Dermis lymphatic vessel endothelial cell (primary cell): ENCODE measurements around the gene RPS27. TPM values are rescaled to one million over a fixed set of nuclear protein-coding genes. Genes with fewer than 3 reads are reported as not detected.

Source experiments
- total RNA-seq: library from RNA; depleted of rRNA; stranded (reverse); fragments of >200 nt; gene quantifications from 2 replicates; pipeline ENCODE4 v1.2.1, GENCODE V29; 2014

RPS27 gene
- 1,857 and 2,280 TPM in 2 replicates for total RNA-seq

GRCh38 chr1:153990468-153991150, at the start of gene RPS27:
Gene RPS27 (plus strand): TSS chr1:153990762. CDS start chr1:153990797, 35 bp downstream.

GRCh38 chr1:153946622-153947241, 43.8 kb upstream of the RPS27 start, which contains the start of gene DENND4B:
Gene DENND4B (minus strand): TSS chr1:153946718. CDS start chr1:153944374, 2,344 bp downstream.

DNA sequence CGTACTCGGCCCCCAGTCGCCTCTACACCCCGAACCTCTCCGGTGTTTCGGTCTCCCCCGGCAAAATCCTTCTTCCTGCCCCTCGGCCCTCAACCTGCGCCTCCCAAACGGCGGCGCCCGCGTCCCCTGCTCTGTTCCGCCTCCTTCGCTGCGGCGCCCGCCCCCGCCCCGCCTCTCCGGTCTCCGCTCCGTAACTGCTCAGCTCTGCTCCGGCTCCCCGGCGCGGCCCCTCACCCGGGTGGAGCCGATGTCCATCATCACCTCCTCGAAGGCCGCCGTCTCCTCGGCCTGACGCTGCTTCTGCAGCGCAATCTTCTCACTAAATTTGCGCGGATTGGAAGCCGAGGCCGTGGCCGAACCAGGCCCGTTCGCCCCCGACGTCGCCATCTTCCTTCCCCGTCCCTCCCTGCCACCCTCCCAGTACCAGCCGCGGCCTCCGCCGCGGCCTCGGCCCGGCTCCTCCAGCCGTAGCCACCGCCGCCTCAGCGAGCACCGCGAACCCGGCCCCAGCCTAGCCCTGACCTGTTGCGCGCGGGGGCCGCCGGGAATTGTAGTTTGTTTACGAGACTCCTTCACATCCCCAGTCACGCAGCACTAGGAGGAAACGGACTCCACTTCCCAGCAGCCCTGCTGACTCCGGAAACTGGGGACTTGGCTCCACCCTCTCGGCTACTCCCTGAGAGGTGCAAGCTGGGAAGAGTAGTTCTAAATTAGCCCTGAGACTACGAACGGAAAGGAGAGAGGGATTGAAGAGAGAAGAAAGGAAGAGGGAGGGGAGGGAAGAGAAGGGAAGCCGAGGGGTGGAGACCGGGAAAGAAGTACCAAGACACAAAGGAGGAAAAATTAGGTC, 32.2 kb upstream of the RPS27 start, which contains the start of gene CRTC2:
Gene CRTC2, minus strand, starts transcription at position 502 of the 850 bp plus-strand sequence. Its CDS starts 115 bp downstream, at position 387.

GRCh38 chr1:153963030-153963849, 27.3 kb upstream of the RPS27 start, which contains the start of gene SLC39A1:
Gene SLC39A1 (minus strand): TSS chr1:153963537. CDS start chr1:153962715, 822 bp downstream.

GRCh38 chr1:153967107-153967999, 23.2 kb upstream of the RPS27 start, which contains the start of gene CREB3L4:
Gene CREB3L4 (plus strand): TSS chr1:153967902. CDS start chr1:153968526, 624 bp downstream.

GRCh38 chr1:153977250-153978240, 13.0 kb upstream of the RPS27 start, which contains the start of gene JTB:
Gene JTB (minus strand): TSS chr1:153977674. CDS start chr1:153977252, 422 bp downstream.

GRCh38 chr1:153985941-153986761, 4.4 kb upstream of the RPS27 start, which contains the start of gene RAB13:
Gene RAB13 (minus strand): TSS chr1:153986339. CDS start chr1:153986236, 103 bp downstream.

Other genes with a start within 250 kb of the RPS27 start
- 41.2 and 59.6 TPM in 2 replicates for gene SLC27A3, start 215.4 kb upstream of the RPS27 start, total RNA-seq
- gene GATAD2B, start 67.8 kb upstream of the RPS27 start, total RNA-seq = 4.8 and 5.8 TPM in 2 replicates
- gene DENND4B, start 44.0 kb upstream of the RPS27 start, total RNA-seq = 8.5 and 9.0 TPM in 2 replicates
- 3.2 and 3.3 TPM in 2 replicates for gene CRTC2, start 32.1 kb upstream of the RPS27 start, total RNA-seq
- gene SLC39A1, start 27.2 kb upstream of the RPS27 start, total RNA-seq = 107 and 131 TPM in 2 replicates
- 6.6 and 7.0 TPM in 2 replicates for gene CREB3L4, start 22.9 kb upstream of the RPS27 start, total RNA-seq
- 80.6 and 85.5 TPM in 2 replicates for gene JTB, start 13.1 kb upstream of the RPS27 start, total RNA-seq
- 71.4 and 84.1 TPM in 2 replicates for gene RAB13, start 4.4 kb upstream of the RPS27 start, total RNA-seq
- 0.11 and 0.17 TPM in 2 replicates for gene NUP210L, start 164.3 kb downstream of the RPS27 start, total RNA-seq
- gene TPM3, start 201.3 kb downstream of the RPS27 start, total RNA-seq = 347 and 394 TPM in 2 replicates
- not detected in 2 replicates for gene CFAP141, start 215.6 kb downstream of the RPS27 start, total RNA-seq
- 39.9 and 54.1 TPM in 2 replicates for gene UBAP2L, start 230.2 kb downstream of the RPS27 start, total RNA-seq